ENCODE measurements around the gene FAXDC2.
"Not testable (repeated sequence)": the region's sequence is repeated elsewhere in the genome, so short reads cannot be mapped to it uniquely, and the experiment has no call there.

FAXDC2 gene

GRCh38 chr5:154861946-154862345 is 11.5 kb upstream of the FAXDC2 start:
- DNase-seq (ENCODE audit: low spot score) = no peak

DNA sequence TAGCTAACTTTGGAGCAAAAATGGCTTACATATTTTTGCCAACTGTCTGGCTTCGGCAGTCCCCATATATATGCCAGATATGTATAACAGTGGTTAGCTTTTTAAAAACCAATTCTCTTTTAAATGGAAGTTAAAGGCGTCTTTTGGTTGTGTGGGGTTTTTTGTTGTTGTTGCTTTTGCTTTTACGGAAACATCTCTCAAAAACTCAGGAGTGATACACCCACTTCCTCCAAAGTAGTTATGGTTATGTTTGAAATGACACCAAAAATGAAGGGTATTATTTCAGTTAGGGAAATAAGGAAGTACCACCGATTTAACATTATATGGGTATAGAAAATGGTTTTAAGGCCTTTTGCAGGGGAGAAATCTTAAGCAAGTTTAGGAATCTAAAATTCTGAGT is 10.4 kb upstream of the FAXDC2 start:
- DNase-seq (ENCODE audit: low spot score) = no peak

- peak; percentile 48 for DNase-seq (ENCODE audit: low spot score)
Measured at GRCh38 chr5:154860123-154860522, 9.7 kb upstream of the FAXDC2 start.

DNA sequence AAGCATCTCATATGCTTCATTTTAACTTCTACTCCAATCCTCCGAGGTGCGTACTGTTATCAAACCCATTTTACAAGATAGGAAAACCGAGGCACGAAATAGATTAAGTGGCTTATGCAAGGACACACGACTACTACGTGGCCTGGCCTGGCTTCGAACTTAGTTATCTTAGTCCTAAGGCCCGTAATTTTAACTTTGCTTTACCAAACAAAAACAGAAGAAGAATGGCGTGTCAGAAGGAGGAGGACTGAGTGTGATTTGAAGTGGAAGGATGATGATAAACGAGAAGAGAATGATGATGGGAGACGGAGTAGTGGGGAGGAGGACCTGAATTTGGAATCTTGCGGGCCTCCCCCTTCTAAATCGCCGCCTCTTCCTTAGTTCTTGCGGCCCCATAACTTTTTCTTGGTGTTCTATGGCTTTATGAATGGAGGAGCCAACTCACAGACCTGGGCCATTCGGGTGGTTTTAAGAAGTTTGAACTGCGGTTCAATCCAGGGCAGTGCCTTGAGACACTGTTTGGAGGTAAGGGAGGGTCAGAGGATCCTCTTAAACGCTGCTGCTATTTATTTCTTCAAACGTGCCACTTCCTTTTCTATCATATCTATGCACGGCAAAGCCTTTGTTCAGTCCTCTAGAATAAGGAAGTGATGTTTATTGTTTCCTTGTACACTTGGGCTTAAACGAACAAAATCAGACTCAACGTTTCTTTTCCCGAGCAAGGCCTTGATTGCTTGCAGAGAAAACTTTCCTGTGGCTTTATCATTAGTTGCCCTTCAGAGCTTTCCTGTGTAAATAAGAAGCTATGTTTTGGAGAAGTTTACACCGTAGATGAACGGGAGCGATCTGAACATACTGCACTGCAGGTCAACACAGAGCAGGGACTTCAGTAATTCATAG is 8.8 kb upstream of the FAXDC2 start:
- DNase-seq (ENCODE audit: low spot score) = peak; percentile 35

- DNase-seq (ENCODE audit: low spot score) = peak; percentile 94
Measured at GRCh38 chr5:154858297-154858971, 8.0 kb upstream of the FAXDC2 start, which contains the start of gene CNOT8. Gene CNOT8 (plus strand): TSS chr5:154858627. CDS start chr5:154863279, 4,652 bp downstream.

DNA sequence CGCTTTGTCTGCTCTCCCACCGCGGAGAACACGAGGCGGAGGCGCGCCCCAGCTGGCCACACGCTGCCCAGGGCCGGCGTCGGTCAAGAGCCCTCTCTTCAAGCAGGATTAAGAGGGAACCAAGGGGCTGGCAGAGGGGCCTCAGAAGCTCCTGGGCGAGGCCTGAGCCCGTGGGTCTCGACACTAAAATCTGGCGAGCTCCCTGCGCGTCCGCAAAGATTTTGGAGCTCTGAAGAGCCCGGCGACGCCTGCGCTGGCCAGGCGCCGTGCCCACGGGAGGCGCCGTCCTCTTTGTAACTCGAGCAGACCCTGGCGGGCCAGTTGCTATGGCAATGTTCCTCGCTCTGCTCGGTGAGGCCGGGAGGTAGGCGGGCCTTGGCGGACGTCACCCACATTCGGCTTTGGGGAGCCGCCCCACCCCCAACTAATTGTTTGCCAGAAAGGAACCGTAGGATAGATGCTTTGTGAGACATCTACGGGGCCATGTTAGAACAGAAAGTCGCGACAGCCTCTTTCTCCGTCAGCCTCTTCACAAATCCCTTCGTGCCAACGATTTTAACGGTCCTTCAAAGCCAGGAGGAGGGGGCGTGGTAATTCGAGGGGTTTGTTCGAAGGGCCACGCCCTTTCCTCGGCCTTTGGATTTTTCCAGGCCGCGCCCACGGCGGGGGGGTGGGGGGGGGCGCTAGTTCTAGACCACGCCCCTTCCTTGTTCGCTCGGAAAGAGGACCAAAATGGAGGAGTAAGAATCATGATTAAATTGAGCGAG is 7.3 kb upstream of the FAXDC2 start:
- DNase-seq (ENCODE audit: low spot score) = peak; percentile 94

- no peak for DNase-seq (ENCODE audit: low spot score)
Measured at GRCh38 chr5:154851351-154851750, 948 bp upstream of the FAXDC2 start.

- no peak for DNase-seq (ENCODE audit: low spot score)
Measured at GRCh38 chr5:154849791-154850201, 607 bp downstream of the FAXDC2 start.

- DNase-seq (ENCODE audit: low spot score) = no peak
Measured at GRCh38 chr5:154849264-154849785, 1.1 kb downstream of the FAXDC2 start.

- no peak for DNase-seq (ENCODE audit: low spot score)
Measured at GRCh38 chr5:154844809-154845208, 5.6 kb downstream of the FAXDC2 start.

- DNase-seq (ENCODE audit: low spot score) = no peak
Measured at GRCh38 chr5:154842689-154843530, 7.5 kb downstream of the FAXDC2 start.

DNA sequence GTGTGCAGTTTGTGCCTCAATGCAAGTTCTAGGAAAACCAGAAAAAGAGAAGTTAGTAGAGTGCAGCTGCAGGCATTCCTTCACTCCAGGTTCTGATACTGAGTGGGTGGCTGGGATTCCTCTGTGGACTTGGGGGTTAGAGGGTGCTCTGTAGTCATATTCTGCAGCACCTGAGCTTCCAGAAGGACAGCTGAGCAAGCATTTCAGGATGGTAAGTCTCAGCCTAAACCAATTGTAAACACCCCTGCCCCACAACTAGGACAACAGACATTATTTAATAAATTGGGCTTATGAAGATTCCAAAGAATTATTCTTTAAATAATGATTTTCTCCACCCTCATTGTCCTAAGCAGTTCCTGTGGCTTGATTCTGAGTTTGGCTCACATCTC is 9.1 kb downstream of the FAXDC2 start:
- DNase-seq (ENCODE audit: low spot score) = no peak

GRCh38 chr5:154840435-154841272 is 9.7 kb downstream of the FAXDC2 start:
- DNase-seq (ENCODE audit: low spot score) = no peak

- DNase-seq (ENCODE audit: low spot score) = no peak
Measured at GRCh38 chr5:154837009-154837901, 13.1 kb downstream of the FAXDC2 start.

DNA sequence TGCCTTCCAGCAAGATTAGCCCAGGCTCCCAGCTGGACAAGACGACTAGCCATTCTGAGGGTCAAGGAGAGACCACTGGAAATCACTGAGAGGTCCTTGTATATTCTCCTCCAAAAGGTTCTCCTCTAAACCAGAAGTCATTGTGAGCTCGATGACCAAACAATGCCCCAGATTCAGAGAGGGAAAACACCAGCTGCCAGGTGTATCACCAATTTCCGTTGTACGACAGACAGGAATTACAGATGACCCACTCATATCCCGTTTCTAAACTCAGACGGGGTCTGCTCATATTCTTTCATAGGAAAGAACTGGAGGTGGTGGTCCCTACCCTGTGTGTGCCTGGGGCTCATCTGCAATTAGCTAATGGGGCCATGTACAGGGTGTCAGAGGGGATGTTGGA is 14.2 kb downstream of the FAXDC2 start:
- DNase-seq (ENCODE audit: low spot score) = no peak

GRCh38 chr5:154835701-154836052 is 14.7 kb downstream of the FAXDC2 start:
- DNase-seq (ENCODE audit: low spot score) = not testable (repeated sequence)

GRCh38 chr5:154834053-154834452 is 16.4 kb downstream of the FAXDC2 start:
- DNase-seq (ENCODE audit: low spot score) = no peak

DNA sequence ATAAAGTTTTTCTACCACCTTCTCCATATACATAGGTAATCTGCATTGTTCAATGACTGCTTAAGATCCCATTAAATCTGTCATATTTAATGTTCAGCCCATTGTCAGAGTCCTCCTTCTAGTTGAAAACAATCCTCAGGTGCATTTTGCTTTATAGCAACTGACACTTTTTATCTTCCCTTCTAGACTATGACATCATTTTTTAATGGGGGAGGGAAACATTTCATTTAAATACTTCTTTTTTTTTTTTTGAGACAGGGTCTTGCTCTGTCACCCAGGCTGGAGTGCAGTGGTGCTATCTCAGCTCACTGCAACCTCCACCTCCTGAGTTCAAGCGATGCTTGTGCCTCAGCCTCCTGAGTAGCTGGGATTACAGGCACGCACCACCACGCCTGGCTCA is 17.6 kb downstream of the FAXDC2 start:
- not testable (repeated sequence) for DNase-seq (ENCODE audit: low spot score)

DNA sequence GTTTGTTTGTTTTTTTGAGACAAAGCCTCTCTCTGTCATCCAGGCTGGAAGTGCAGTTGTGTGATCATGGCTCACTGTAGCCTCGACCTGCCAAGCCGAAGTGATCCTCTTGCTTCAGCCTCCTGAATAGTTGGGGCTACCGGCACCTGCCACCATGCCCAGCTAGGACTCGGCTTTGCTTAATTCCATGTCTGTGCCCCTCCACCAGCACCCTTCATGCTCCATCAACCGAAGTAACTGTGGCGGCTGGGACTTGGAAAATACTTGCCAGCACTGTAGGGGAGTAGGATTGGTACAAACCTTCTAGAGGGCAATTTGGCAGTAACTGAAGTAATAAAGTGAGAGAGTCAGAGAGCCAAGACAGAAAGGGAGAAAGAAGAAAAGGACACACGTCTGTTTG is 19.0 kb downstream of the FAXDC2 start:
- no peak for DNase-seq (ENCODE audit: low spot score)

Data from kidney capillary endothelial cell (primary cell).